Activated CD4-positive, alpha-beta T cell treated with anti-CD3 and anti-CD28 coated beads, Interleukin-2, amount 50 U/mL, for 24 hours (primary cell): Measurements from ENCODE around the gene AUH.

Source experiments
- DNase-seq, 2 donors: peaks; one replicate each; pipeline ENCODE4 v3.0.0-alpha.2; 2020; ENCODE audit warnings: low read depth in 1 of 2, low spot score in 1 of 2

AUH gene

DNA sequence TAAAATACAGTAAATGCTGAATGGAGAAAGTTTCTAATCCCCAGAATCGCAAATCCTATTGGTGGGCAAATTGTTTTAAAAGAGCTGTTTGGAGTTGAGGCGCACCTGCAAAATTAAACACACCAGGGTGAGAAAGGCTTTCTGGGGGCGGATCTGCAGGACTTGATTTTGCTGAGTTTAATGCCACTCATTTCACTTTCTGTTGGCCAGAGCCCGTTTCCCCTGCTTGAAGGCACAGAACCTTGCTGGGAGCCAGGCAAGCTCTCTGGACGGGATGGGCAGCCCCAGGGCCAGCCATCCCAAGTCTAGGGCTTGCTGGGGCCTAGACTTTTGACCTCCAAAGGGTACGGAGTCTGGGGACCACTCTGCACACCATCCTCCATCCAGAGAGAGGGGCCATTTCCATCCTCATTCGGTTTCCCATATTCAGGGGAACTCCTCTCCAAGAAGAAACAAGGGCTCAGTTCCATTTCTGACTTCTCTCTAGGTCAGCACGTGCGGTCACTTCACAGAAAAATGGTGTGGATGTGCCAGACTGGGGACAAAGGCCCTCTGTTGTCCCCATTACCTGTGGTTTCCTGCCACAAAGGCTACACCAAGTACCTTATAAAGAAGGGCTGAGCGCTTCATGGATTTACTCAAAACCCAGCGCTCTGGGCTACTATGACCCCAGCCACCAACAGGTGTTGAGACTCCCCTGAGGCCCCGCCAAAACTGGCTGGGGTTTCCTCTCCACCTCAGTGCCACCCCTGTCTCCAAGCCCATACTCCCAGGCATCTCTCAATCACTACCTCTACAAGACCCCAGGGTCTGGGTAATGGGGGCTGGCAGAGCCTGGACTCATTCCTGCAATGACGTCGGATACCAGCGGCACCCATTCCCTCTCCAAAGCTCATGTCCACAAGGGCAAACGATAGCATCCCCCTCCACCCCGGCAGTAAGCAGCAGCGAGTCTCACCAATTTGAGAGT is 170.0 kb downstream of the AUH start:
- DNase-seq: no peak

DNA sequence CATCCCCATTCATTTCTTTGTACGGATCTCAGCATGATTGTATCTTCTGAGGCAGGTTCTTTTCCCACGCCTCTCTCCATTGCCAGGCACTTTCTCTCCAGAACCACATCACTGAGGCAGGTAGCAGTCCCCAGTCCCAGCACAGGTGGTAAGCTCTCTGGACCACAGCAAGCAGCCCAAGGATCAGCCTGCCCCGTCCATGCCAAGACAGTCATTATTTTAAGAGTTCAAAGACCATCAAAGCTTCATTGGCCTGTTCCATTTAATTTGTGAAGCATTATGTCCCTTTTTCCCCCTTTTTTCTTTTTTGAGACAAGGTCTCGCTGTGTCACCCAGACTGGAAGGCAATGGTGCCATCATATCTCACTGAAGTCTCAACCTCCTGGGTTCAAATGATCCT is 171.7 kb downstream of the AUH start:
- no peak for DNase-seq

DNA sequence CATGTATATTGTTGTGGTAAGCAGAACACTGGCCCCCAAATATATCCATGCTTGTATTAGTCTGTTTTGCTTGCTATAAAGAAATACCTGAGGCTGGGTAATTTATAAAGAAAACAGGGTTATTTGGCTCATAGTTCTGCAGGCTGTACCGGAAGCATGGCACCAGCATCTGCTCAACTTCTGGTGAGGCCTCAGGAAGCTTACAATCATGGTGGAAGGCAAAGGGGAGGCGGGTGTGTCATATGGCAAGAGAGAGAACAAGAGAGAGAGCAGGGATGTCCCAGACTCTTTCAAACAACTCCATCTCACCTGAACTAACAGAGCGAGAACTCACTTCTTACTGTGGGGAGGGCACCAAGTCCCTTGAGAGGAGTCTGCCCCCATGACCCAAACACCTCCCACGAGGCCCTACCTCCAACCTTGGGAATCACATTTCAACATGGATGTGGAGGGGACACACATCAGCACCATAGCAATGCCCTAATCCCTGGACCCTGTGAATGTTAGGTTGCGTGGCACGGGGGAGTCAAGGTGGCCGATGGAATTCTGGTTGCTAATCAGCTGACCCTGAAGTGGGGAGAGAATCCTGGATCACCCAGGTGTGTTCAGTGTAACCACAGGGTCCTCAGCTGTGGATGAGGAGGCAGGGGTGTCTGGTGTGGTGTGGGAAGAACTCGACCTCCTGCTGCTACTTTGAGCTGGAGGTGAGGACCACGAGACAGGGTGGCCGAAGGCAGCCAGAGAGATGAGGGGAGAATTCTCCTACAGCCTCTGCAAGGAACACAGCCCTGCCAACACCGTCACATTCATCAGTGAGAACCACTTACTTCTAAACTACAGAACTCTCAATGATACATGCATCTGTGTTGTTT is 172.8 kb downstream of the AUH start:
- no peak for DNase-seq

DNA sequence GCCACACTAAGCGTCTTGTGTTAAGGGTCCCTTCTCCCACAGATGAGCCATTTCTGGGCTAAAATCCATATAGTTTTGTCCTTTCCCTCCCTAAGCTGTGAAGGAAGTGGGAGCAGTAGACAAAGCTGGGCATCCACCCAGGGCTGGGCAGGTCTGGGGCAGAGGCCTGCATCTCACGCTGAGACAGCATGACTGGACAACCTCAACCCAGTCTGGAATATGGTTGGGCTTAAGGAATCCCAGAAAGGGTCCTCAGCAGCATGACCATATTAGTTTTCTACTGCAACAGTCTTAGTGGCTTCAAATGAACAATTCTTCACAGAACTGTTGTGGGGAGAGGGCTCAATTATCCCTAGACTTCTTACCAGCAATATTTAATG is 173.8 kb downstream of the AUH start:
- no peak for DNase-seq

DNA sequence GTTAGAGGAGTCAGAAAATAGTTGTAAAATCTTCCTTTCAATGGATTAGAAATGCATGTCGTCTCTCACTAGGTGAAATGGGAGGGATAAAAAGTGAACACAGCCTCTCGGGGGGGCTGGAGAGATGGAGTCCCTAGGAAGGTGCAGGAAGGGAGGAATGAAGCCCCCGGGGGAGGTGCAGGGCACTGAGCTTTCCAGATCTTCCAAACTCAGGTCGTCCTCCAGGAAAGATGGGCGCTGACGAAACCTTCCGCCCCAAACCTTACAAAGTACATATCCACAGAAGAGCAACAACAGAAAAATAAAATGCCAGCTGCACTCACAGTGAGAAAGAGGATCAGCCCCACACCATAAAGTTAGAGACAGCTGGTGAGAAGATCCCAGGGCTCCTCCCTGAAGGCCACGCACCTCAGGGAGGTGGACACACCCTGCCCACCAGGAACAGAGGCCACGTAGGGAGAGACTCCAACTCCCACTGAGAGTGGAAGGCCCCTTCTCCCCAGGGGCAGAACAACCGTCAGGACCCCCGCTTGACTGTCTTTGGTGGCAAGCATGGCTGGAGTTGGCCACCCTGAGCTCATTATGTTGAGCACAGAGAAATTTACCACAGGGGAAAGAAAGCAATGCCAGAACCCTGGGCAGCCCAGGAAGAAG is 174.3 kb downstream of the AUH start:
- no peak for DNase-seq

DNA sequence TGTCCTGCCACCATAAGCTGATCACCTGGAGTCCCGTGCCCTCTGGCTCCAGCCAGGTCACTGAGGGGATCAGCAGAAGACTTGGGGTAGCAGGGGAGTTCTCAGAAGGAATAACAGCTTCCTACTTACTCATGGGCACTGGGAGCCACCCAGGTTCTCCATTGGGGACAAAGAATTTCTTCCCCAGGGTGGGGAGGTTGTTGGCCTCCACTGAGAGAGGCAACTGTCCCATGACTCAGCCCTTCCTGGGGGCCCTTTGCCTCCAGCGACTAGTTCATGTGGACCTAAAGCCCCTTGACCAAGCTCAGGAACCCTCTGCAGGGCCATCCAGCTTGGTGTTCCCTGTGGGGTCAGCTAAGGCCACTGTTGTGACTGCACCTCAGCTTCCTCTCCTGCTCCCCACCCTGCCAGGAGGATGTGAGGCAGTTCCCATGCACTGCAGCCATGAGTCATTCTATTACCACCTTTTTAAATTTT is 175.0 kb downstream of the AUH start:
- DNase-seq: no peak

DNA sequence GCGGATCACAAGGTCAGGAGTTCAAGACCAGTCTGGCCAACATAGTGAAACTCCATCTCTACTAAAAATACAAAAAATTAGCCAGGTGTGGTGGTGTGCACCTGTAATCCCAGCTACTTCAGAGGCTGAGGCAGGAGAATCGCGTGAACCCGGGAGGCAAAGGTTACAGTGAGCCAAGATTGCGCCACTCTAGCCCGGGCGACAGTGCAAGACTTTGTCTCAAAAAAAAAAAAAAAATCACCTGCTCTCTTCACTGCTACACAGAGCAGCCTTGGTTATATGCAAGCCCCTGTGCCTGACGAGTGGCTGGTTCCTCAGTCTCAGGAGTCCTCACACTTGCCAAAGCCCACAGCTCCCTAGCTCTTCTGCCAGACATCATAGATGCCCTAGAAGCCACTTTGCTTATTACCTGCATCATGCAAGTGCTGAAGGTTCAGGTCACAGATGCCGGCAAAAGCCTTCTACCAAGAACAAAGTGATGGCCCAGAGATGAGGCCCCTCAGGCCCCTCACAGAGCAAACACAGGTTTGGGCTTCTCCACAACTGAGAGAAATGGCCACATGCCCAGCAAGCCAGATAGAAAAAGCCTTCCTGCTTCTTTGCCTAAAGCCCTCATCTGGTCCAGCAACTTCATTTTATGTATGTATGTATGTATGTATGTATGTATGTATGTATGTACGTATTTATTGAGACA is 176.4 kb downstream of the AUH start:
- DNase-seq: no peak

DNA sequence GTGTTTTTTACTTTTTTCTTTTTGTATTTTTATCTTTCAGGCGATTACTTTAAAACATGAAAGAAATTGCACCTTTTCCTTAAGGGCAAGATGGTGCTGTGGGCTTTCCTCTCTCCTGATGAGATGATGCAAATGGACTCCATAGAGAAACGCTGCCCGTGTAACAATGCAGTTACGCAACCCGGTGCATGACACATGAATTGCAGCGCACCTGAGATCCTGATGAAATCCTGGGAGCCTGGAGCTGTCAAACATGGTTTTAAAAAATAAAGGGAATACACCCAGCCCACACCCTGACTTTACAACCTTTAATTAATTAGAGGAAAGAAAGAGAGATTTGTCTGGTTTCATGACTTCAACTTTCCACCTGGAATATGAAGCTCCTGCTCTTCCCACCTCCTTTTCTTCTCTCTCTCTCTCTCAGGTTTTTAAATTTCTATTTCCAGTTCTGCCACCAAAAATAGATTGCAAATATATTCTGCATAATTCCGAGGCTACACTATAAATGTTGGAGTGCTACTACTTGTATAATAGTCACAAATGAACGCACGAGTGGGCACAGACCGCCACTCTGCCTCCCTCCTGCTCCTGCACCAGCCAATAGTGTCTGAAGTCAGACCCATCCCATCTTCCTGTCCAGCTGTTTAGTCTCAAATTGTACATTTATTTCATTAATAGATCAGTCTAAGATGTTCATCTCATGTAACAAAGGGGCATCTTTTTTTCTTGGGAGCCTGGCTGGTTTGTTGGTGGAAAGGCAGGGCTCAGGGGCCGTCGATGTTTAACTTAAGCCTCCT is 179.1 kb downstream of the AUH start:
- no peak for DNase-seq

DNA sequence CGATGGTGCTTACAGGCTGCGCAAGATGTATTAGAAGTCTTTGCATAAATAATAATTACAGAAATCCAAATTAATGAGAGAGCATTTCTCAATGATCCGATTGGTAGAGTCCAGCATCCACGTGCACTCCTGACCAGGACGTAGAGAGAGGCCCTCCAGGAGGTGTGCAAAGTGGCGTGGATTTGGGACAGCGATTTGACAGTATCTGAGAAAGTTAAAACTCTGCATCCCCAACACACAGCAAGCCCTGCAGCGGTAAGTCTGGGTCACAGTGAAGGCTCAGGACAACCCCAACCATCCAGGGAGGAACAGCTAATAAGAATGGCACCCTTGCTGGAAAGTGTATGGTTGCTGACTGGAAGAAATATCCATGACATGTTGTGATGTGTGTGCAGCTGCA is 180.2 kb downstream of the AUH start:
- DNase-seq: no peak

DNA sequence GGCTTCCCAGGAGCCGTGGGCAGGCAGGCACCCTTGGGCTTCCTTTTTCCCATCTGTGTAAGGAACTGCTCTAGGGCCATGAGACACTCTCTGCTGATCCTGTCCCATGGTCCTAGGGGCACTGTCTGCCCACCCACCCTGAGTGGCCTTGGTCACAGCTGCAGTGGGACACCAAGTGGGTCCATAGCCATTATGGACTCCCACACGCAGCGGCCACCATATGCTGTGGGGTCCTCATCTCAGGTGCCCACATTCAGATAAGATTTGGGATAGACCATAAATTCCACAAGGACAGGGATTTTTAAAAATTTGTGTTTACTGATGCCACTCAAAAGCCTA is 180.8 kb downstream of the AUH start:
- no peak for DNase-seq

DNA sequence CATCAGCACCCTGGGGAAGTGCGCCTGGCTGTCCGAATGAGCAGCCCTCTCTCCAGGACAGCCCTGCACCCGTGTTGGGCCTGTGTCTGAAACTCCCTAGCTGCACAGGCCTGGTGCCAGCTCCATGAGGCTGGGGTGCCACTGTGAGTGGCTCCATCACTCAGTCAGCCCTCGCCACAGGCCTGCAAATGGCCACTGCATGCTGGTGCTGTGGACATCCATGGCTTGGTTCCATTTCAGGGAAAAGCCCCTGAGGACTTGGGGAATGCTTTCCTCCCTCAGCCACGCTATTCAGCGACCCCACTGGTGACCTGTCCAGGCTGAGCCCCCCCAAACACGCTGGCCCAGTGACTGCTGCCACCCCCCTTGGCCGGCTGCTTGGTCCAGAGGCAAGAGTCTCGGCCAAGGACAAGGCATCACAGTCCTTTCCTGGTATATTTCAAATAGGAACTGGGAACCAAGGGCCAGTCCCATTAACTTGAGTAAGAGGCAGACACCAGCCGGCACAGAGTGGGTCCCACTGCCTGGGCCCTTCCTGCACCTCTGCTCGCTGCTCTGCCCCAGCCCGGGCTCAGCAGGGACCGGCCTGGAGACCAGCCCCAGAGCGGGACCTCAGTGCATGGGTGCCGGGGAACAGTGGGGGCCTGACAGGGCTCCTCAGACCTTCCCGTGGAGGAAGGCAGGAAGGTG is 181.3 kb downstream of the AUH start:
- no peak for DNase-seq

DNA sequence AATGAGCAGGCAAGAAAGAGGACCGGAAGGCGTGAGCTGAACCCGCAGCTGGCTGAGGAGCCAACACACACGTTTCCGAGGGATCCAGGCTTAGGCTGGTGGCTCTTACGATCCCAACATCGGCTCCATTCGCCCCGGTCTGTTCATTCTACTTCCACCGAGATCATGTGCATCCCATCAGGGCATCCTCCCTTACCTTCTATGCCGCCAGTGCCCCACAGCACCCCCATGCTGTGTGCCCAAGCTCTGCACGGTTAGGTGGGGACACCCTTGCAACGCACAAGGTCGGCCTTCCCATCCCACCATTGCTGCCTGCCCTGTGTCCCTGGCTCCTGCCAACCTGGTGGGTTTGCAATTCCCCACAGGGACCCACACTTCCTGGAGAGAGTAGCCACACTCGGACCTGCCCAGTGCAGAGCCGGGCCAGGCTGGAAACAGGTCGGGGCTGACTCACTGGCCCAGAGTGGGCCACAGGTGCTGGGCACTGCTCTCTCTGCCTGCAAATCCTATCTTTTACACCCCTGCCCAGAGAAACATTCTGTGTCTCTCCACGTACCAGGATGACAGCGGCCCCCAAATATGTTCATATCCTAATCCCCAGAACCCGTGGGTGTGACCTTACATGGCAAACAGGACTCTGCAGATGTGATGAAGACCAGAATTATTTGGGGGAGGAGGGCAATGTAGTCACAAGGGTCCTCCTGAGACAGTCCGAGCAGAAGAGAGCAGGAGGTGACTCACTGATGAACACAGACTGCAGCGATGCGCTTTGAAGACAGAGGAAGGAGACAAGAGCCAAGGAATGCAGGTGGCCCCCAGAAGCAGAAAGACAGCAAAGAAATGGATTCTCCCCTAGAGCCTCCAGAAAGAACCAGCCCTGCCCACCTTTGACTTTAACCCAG is 182.2 kb downstream of the AUH start:
- no peak for DNase-seq

DNA sequence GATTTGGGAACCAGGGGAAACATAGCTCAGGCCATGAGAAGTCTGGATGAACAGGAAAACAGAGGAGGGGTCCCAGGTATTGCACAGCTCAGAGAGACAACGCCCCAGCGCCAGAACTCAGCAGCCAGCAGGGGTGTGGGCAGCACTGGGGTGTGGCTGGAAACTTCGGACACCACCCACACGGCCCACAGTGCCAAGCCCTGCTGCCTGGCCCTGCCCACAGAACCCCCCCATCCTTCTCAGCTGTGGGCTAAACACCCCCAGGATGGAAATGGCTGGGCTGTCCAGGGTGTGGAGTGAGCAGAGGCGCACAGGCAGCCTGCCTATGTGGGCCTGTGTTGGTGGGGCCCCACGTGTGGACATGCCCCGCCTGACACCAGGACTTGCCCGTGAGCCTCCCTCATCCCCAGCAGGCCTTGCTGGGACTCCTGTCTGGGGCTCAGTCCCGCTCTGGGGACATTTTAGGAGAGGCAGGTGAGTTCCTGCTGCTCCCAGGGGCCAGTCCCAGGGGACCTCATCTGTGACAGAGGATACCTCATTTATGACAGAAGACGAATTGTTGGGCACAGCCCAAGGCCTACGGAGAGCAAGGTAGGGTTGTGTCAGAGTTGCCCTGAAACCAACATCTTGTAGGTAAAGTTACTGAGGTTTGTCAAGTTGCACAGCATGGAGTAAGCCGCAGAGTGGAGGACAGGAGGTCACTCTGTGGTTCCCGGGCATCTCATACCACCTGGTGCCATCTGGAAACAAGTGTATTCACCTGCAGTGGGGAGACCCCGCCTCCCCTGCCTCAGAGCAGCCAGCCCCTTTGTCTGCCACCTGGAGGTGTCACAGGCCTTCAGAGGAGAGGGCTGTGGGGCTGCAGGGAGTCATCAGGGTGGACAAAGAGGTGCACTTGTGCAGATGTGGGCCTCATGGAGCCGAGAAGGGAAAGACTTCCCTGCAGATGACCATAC is 183.2 kb downstream of the AUH start:
- no peak for DNase-seq

DNA sequence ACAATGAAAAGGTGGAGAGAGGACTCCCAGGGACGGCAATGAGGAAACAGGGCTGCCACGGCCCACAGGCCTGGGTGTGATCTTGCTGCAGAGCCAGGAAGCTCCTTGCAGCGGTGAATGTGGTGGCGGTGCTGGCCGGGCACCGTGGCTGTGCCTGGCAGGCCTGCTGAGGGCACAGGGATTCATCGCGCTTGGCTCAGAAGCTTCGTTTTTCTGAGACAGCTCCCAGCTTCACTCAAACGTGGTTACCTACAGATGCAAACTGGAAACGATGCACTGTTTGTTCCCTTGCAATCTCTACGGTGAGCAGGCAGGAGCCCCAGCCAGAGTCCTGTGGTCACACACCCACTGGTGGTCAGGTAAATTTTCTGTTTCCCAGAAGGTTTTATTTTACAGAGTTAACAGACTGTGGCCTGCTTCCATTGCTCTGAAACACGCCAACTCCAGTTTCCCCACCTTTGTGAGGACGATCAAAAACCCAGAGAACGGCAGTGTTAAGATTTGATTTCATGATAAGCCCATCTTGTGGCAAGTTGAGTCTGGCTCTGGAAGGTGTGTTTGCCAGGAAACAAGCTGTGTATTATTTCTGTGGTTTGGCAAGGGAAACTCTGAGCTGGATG is 183.9 kb downstream of the AUH start:
- DNase-seq: peak in 1 of 2 donors; percentile 38

DNA sequence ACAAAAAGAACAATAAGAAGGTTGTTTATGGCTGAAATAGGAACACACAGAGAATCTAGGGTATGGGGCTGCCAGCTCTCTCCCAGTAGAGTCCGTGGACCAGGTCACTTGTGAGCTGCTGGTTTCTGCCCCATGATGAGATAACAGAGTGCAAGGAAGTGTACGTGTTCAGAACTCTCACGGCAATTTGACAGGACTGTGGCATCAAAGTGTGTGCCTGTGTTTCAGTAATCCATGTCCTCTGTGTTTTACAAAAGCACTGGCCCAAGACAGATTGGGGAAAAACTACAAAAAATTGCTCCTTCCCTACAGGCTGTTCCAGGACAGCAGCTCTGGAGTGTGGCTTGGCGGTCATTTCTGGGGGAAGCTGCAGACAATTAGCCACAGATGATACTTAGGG is 184.6 kb downstream of the AUH start:
- no peak for DNase-seq

DNA sequence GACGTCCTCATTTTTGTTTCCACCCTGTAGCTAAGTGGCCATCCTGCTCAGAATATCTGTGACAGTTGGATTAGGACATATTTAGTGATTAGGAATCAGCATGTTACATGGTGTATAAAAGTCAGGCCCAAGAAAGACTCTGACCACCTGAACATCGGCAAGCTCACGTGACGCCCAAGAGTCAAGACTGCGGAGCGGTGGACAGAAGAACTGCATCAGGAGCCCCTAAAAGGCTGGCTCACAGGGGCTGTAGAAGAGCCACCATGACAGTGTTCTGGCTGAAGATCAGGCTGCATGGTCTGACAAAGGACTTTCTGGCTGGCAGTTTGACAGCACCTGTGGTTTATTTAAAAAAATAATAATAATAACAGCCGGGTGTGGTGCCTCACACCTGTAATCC is 185.3 kb downstream of the AUH start:
- DNase-seq: no peak

DNA sequence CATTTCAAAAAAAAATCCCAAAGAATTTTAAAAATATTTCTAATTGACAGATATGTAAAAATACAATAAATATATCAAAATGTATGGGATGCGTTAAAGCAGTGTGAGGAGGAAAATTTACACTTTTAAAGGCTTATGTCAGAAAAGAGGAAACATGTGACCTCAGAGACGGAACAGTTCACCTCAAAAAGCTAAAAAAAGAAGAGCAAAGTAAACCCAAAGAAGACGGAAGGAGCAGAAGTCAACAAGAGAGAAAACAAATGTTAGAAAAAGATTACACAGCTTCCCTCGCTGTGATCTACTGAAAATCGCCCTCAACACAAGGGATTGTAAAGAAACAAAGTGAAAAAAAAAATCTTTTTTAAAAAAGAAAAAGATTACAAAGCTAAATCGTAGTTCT is 186.9 kb downstream of the AUH start:
- DNase-seq: no peak
